WERI-Rb-1 (cell line): ENCODE data around the gene IDI2.

Experiments
- DNase-seq: peaks from one replicate; pipeline ENCODE4 v3.0.0-alpha.2; 2020
- H3K27ac ChIP-seq: fragments of 250-450 bp; sonication (Bioruptor Pico); 2 replicates; pipeline ENCODE4 v1.5.1; 2020; ENCODE audit warnings: mild to moderate bottlenecking, moderate library complexity
- H3K27me3 ChIP-seq: fragments of 250-450 bp; sonication (Bioruptor Pico); 2 replicates; pipeline ENCODE4 v1.5.1; 2021; ENCODE audit warnings: mild to moderate bottlenecking, low read depth, moderate library complexity; ENCODE audit not compliant: insufficient read depth, severe bottlenecking
- H3K36me3 ChIP-seq: fragments of 250-450 bp; sonication (Bioruptor Pico); 2 replicates; pipeline ENCODE4 v1.5.1; 2020; ENCODE audit warnings: mild to moderate bottlenecking, moderate library complexity
- H3K4me3 ChIP-seq: 2 replicates; pipeline ENCODE4 v1.5.1; 2011; ENCODE audit warnings: low read depth, mild to moderate bottlenecking, control low read depth, low read length
- H3K9me3 ChIP-seq: fragments of 250-450 bp; sonication (Bioruptor Pico); 2 replicates; pipeline ENCODE4 v1.5.1; 2021; ENCODE audit warnings: mild to moderate bottlenecking, moderate library complexity; ENCODE audit not compliant: severe bottlenecking
- CTCF ChIP-seq: IDR thresholded peaks from 2 replicates; pipeline ENCODE4 v1.5.1; 2011; ENCODE audit warnings: low read depth, mild to moderate bottlenecking, control low read depth, inconsistent platforms, low read length

The IDI2 gene

GRCh38 chr10:985361-985760, 40.3 kb downstream of the IDI2 start:
- no peak for TF ChIP-seq CTCF
- no peak for DNase-seq
- no peaks in the 10 kb centered on the region for H3K9me3 ChIP-seq
- no peak overlapping the region for H3K27ac ChIP-seq
- H3K36me3 ChIP-seq: no peaks in the 10 kb centered on the region
- no peaks in the 10 kb centered on the region for H3K27me3 ChIP-seq
- no peak overlapping the region for H3K4me3 ChIP-seq

- no peak for TF ChIP-seq CTCF
- Histone ChIP-seq H3K27me3 (no peaks in the 10 kb centered on the region), H3K27ac (no peak overlapping the region), H3K36me3 (no peaks in the 10 kb centered on the region), H3K9me3 (no peaks in the 10 kb centered on the region), H3K4me3 (no peak overlapping the region)
- no peak for DNase-seq
These were observed 41.5 kb downstream of the IDI2 start for GRCh38 chr10:983971-984655.

GRCh38 chr10:983401-983800, 42.3 kb downstream of the IDI2 start:
- no peak for DNase-seq
- TF ChIP-seq CTCF: no peak
- H3K4me3 ChIP-seq: no peak overlapping the region

GRCh38 chr10:980468-981093, 45.1 kb downstream of the IDI2 start:
- H3K27me3 ChIP-seq: no peaks in the 10 kb centered on the region
- H3K36me3 ChIP-seq: no peaks in the 10 kb centered on the region
- no peak overlapping the region for H3K4me3 ChIP-seq
- no peak for DNase-seq
- TF ChIP-seq CTCF: no peak
- no peaks in the 10 kb centered on the region for H3K9me3 ChIP-seq
- H3K27ac ChIP-seq: no peak overlapping the region

More at GRCh38 chr10:983401-983800, 42.3 kb downstream of the IDI2 start:
- no peaks in the 10 kb centered on the region for H3K9me3 ChIP-seq
- H3K27ac ChIP-seq: no peak overlapping the region
- no peaks in the 10 kb centered on the region for H3K27me3 ChIP-seq
- no peaks in the 10 kb centered on the region for H3K36me3 ChIP-seq

- no peak overlapping the region for H3K4me3 ChIP-seq
- H3K9me3 ChIP-seq: no peaks in the 10 kb centered on the region
- H3K27me3 ChIP-seq: no peaks in the 10 kb centered on the region
- no peak overlapping the region for H3K27ac ChIP-seq
- H3K36me3 ChIP-seq: no peaks in the 10 kb centered on the region
- TF ChIP-seq CTCF: no peak
- no peak for DNase-seq
These were observed 46.7 kb downstream of the IDI2 start for GRCh38 chr10:978826-979421.
